ENCODE data around the gene MRPL16.

GRCh38 chr11:59756845-59757244 is 53.7 kb downstream of the MRPL16 start:
- TF ChIP-seq CTBP1 (IDR thresholded peaks at IDR 0.05; ENCODE audit: borderline replicate concordance) (no peak), ZNF384 (IDR thresholded peaks at IDR 0.05) (no peak), SUZ12 (IDR thresholded peaks at IDR 0.05) (no peak), TARDBP (IDR thresholded peaks at IDR 0.05) (no peak), BHLHE40 (IDR thresholded peaks at IDR 0.05; ENCODE audit: borderline replicate concordance) (no peak), FOXM1 (IDR thresholded peaks at IDR 0.05; ENCODE audit: borderline replicate concordance) (no peak), FOXA1 (IDR thresholded peaks at IDR 0.05) (no peak), ELF4 (IDR thresholded peaks at IDR 0.05) (no peak), FOXK2 (IDR thresholded peaks at IDR 0.05) (no peak), HDGF (IDR thresholded peaks at IDR 0.05; ENCODE audit: borderline replicate concordance) (no peak), L3MBTL2 (conservative IDR thresholded peaks at IDR 0.05) (no peak), ARNT (IDR thresholded peaks at IDR 0.05) (no peak)

All from HEK293T (cell line).